HAP-1 (cell line): ENCODE data around the gene TNIK.

Experiments
- DNase-seq, 2 experiments: peaks; one replicate each; pipeline ENCODE4 v3.0.0-alpha.2; 2016 to 2020; ENCODE audit warnings: low spot score in 2 of 2
- H3K27me3 ChIP-seq: fragments of 250-450 bp; sonication (Bioruptor Pico); 2 replicates; pipeline ENCODE4 v1.5.1; 2020; ENCODE audit warnings: low read depth, mild to moderate bottlenecking, moderate library complexity
- H3K36me3 ChIP-seq: fragments of 250-450 bp; sonication (Bioruptor Pico); replicated peaks from 2 replicates; pipeline ENCODE4 v1.5.1; 2020; ENCODE audit warnings: mild to moderate bottlenecking
- H3K4me1 ChIP-seq: fragments of 250-450 bp; sonication (Bioruptor Pico); 2 replicates; pipeline ENCODE4 v1.5.1; 2020; ENCODE audit warnings: mild to moderate bottlenecking
- H3K4me3 ChIP-seq: fragments of 250-450 bp; sonication (Bioruptor Pico); 2 replicates; pipeline ENCODE4 v1.5.1; 2020; ENCODE audit warnings: mild to moderate bottlenecking, moderate library complexity
- H3K9me3 ChIP-seq: fragments of 250-450 bp; sonication (Bioruptor Pico); 2 replicates; pipeline ENCODE4 v1.5.1; 2020; ENCODE audit warnings: mild to moderate bottlenecking, moderate library complexity
- in situ Hi-C: fragments of 300-500 bp; cut with MboI; formaldehyde crosslinking; loops from 3 replicates; pipeline ENCODE4 v1.14.3; 2020; ENCODE audit warnings: low sequenced_read_pairs, inconsistent platforms, mixed read lengths

TNIK gene

DNA sequence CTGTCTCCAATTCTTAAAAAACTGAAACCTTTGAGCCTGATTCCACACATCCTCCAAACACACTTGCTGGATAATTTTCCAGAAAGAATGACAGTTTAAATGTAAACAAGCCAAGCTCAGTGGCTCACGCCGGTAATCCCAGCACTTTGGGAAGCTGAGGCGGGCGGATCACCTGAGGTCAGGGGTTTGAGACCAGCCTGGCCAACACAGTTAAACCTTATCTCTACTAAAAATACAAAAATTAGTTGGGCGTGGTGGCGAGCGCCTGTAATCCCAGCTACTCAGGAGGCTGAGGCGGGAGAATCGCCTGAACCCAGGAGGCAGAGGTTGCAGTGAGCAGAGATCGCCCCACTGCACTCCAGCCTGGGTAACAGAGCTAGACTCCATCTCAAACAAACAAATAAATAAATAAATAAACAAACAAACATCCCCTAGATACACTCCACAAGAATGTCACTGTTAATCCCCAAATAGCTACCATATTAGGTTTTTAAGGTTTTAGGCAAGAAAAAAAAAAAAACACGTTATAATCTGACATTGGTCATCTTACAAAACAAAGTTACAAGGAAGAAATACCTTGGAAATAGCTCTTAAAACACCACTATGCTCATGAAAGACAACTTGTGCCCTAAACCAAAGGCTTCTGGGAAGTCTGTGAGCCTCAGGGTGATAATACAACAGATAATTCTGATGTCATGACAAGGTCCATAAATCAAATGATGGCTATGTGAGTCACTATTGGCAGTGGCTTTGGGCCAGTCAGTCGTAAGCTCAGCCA, 13.2 kb downstream of the TNIK start:
- Histone ChIP-seq H3K27me3 (no peaks in the 10 kb centered on the region), H3K36me3 (no peaks in the 10 kb centered on the region; the same call in 1 of the 2 replicates), H3K9me3 (no peaks in the 10 kb centered on the region), H3K4me1 (peaks cover 8% of the 10 kb centered on the region), H3K4me3 (no peak overlapping the region)
- in situ Hi-C loops, result no loop called here
- no peak for DNase-seq

DNA sequence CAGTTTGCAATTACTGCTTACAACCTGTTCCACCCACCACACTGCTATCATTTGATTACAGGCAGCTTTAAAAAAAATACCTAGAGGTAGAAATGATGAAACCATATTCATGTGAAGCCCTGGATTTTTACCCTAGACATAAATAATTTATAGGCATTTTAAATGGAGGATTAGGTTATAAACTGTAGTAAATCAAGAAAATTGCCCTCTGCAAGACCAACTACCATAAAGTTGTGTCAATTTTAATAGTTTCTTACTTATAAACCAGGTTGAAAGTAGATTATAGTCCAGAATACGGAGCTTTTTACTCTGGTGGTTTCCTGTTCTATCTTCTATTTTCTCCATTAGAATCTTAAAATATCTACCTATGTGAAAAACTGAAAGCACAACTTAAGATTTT, 13.9 kb downstream of the TNIK start:
- no peaks in the 10 kb centered on the region for H3K27me3 ChIP-seq
- no peak for DNase-seq
- peaks cover 12% of the 10 kb centered on the region for H3K4me1 ChIP-seq
- in situ Hi-C loops, result no loop called here
- H3K9me3 ChIP-seq, result no peaks in the 10 kb centered on the region
- H3K36me3 ChIP-seq, result no peaks in the 10 kb centered on the region; the same call in 1 of the 2 replicates
- H3K4me3 ChIP-seq, result no peak overlapping the region

DNA sequence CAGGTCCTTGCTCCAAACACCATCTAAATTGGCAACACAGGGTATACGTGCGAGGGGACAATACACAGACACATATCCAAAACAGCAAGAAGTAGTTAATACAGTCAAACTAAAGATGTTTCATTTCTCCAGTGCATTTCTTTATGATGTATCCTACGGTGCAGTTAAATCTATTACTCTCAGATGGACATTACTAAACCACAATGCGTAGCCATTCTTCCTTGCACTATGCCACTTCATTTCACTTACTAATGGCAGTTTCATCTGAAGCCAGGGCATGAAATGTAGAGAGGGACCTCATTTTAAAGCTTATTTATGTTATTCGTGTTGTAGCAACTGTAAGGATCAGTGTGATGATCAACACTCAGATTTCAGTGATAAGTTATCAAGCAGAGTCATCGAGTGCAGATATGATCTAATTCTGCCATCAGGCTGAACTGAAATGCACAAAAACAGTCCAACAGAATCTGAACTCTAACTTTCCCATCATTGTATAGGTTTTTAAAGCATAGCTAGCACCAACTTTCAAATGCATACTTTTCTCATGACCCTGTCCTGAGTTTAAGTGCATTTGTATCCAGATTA, 14.5 kb downstream of the TNIK start:
- no peak for DNase-seq
- Histone ChIP-seq H3K9me3 (no peaks in the 10 kb centered on the region), H3K27me3 (no peaks in the 10 kb centered on the region), H3K36me3 (no peaks in the 10 kb centered on the region; the same call in 1 of the 2 replicates), H3K4me1 (peaks cover 12% of the 10 kb centered on the region), H3K4me3 (no peak overlapping the region)
- in situ Hi-C loops, result no loop called here

DNA sequence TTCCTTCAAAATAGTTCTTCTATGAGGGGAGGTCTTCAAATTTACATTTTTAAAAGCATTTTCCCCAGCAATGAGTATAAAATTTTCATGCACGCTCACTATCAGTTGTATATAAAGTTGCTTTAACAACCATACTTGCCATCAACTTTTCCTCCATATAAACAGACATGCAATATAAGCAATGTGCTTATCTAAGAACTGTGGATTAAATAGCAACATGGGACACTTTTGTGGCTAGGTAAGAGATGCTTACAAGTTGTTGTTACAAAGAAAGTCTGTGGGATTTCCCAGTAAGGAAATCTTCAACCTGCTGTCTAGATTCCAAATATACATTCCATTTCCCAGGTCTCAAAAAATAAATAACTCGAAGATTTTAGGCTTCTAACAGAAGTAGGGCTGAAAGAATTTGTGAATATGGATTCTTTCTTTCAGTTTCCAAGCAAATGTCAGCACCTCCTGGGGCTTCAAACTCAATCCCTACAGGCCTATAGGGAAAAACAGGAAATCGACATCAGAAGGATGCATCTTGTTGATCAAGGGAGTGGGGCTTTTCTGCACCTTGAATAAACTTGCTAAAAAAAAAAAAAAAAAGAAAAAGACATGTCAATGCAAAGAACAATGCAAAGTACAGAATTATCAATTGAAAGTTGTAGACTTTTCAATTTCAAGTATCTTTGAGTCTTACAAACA, 16.1 kb downstream of the TNIK start:
- Histone ChIP-seq H3K36me3 (no peaks in the 10 kb centered on the region; the same call in 1 of the 2 replicates), H3K27me3 (no peaks in the 10 kb centered on the region), H3K9me3 (no peaks in the 10 kb centered on the region), H3K4me3 (no peak overlapping the region), H3K4me1 (peaks cover 12% of the 10 kb centered on the region)
- DNase-seq, result no peak
- in situ Hi-C loops, result no loop called here

DNA sequence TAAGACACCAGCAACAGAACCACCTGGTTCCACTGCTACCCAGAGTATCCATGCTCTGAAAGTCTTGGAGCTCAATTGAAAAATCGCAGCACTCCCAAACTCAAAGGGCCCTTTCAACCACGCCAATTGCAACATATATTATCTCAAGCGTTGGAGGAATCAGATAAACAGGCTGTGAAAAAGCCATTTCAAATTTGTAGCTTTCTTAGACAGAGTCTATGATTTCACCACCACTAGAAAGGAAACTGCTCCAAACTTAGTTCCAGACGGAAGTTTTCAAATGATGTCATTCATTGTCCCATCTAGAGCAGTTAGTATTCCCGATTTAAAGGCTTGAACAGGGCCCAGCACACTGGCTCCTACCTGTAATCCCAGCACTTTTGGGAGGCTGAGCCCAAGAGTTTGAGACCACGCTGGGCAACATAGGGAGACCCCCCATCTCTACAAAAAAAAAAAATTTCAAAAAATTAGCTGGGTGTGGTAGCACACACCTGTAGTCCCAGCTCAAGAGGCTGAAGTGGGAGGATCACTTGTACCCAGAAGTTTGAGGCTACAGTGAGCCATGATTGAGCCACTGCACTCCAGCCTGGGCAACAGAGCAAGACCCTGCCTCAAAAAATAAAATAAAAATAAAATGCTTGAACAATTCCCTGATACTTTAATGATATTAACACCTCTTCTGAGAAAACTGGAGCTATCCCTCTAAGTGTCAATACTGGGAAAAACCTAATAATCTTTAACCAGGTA, 16.8 kb downstream of the TNIK start:
- in situ Hi-C loops, result no loop called here
- Histone ChIP-seq H3K9me3 (no peaks in the 10 kb centered on the region), H3K4me3 (no peak overlapping the region), H3K4me1 (peaks cover 12% of the 10 kb centered on the region), H3K36me3 (no peaks in the 10 kb centered on the region; the same call in 1 of the 2 replicates), H3K27me3 (no peaks in the 10 kb centered on the region)
- DNase-seq, result no peak

DNA sequence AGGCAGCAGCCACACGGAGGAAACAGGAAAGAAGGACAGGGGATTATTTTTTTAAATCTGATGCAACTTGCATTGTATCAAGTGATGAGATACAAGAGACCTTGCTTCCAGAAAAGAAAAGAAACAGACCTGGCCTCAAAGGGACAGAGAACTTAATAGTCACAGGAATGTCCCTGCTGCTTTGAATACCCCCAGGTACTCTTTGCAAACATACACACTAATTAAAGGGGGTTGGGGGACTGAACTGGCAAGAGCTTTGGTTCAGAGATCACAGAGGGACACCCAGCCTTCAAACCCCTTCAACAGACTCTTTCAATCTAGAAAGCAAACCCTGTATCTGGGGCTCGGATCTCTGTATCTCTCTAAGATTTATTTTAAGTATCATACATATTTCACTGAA, 18.0 kb downstream of the TNIK start:
- in situ Hi-C loops, result no loop called here
- no peaks in the 10 kb centered on the region for H3K36me3 ChIP-seq
- peaks cover 12% of the 10 kb centered on the region for H3K4me1 ChIP-seq
- no peak overlapping the region for H3K4me3 ChIP-seq
- no peak for DNase-seq
- H3K9me3 ChIP-seq, result no peaks in the 10 kb centered on the region
- no peaks in the 10 kb centered on the region for H3K27me3 ChIP-seq

DNA sequence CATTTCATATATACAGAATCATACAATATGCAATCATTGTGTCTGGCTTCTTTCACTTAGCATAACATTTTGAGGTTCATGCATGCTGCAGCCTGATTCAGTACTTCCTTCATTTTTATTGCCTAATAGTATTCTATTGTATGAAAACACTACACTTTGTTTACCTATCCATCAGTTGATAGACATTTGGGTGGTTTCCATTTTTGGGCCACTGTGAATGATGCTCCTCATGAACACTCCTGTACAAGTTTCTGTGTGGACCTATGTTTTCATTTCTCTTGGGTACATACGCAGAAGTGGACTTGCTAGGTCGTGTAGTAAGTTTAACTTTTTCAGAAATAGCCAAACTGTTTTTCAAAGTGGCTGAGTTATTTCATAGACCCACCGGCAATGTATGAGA, 18.8 kb downstream of the TNIK start:
- Histone ChIP-seq H3K36me3 (no peaks in the 10 kb centered on the region), H3K27me3 (no peaks in the 10 kb centered on the region), H3K4me3 (no peak overlapping the region), H3K4me1 (peaks cover 12% of the 10 kb centered on the region), H3K9me3 (no peaks in the 10 kb centered on the region)
- DNase-seq, result no peak
- in situ Hi-C loops, result no loop called here

DNA sequence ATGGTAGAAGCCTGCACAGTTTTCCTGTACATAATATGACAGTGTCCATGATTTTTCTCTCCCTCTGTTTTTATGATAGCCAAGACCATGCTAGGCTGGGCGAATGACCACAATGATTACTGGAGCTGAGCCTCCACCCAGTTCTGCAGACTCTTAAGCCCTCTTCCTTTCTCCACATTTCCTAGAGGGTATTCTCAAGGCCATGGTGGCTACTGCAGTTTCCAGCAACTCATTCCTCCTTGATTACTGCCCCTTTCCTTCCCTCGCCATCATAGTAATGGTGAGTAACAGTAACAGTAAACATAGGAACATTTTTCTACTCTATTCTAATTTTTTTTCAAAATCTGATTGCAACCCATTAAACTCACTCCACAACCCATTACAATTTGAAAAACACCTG, 20.2 kb downstream of the TNIK start:
- no peaks in the 10 kb centered on the region for H3K36me3 ChIP-seq
- no peak overlapping the region for H3K4me3 ChIP-seq
- peaks cover 12% of the 10 kb centered on the region for H3K4me1 ChIP-seq
- no peaks in the 10 kb centered on the region for H3K9me3 ChIP-seq
- DNase-seq, result no peak
- in situ Hi-C loops, result no loop called here
- H3K27me3 ChIP-seq, result no peaks in the 10 kb centered on the region

DNA sequence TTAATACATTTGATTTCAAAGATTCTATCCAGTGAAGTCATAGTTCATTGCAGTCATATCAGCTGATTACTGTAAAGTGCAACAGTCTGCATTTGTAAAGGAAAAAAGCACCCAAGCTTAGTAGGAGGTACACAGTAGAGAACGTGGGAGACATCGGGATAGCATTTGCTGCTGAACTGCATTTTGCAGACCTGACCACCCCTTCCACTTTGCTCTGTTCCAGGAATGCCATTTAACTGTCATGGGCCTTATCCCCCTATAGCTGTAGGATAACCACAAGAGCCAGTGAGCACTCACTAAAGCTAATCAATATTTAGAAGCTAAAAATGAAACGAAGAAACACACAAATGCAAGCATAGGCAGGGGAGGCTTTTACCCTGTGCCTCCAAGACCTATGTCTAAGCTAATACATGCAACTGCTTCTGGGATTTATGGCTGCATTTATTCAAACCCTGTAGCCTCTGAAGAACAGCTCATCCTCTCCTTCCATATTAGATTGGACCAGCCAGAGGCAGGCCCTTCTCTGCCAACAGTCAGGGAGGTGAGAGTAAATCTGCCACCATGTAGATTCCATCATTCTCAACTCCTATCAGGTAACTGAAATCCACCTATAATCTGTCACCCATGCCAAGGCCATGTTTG, 23.0 kb downstream of the TNIK start:
- no peak overlapping the region for H3K4me3 ChIP-seq
- DNase-seq, result no peak
- H3K4me1 ChIP-seq, result peaks cover 6% of the 10 kb centered on the region
- no peaks in the 10 kb centered on the region for H3K9me3 ChIP-seq
- no peaks in the 10 kb centered on the region for H3K27me3 ChIP-seq
- H3K36me3 ChIP-seq, result no peaks in the 10 kb centered on the region
- in situ Hi-C loops, result no loop called here

DNA sequence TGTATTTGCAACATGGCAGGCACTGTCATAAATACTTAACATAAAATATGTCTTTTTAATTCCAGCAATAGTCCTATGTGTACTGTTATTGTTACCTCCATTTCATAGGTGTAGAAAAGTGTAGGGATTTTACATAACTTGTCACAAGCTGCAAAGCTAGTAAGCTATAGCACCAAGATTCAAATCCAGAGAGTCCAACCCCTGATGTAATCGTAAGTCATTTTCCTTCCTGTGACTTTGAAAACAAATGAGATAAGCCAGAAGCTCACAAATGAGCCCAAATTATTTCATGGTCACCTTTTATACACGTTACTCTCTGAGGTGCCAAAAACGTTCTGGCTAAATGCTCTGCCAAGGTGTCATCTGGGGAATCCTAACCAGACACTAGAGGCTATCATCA, 23.8 kb downstream of the TNIK start:
- no peak overlapping the region for H3K4me3 ChIP-seq
- no peaks in the 10 kb centered on the region for H3K9me3 ChIP-seq
- no peaks in the 10 kb centered on the region for H3K27me3 ChIP-seq
- no peaks in the 10 kb centered on the region for H3K36me3 ChIP-seq
- in situ Hi-C loops, result no loop called here
- DNase-seq, result no peak
- H3K4me1 ChIP-seq, result no peaks in the 10 kb centered on the region; the same call in 1 of the 2 replicates

DNA sequence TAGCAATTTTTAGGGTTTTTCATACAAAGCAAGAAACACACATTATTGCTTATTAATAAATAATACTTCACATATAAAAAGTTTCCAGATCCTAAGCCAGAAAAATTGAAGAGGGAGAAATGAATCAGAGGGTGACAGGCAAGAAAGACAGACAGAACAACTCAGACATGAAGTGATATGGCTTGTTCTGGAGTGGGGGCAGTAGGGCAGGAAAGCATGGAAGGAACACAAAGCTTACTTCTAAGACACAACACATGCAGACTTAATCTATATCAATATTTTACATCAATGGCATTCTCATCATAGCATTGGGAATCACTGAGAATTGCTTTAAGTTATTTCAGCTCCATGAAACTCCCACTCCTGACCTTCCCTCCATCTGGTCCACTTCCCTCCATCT, 24.4 kb downstream of the TNIK start:
- Histone ChIP-seq H3K36me3 (no peaks in the 10 kb centered on the region), H3K27me3 (no peaks in the 10 kb centered on the region), H3K4me1 (no peaks in the 10 kb centered on the region), H3K4me3 (no peak overlapping the region), H3K9me3 (no peaks in the 10 kb centered on the region)
- in situ Hi-C loops, result no loop called here
- no peak for DNase-seq

DNA sequence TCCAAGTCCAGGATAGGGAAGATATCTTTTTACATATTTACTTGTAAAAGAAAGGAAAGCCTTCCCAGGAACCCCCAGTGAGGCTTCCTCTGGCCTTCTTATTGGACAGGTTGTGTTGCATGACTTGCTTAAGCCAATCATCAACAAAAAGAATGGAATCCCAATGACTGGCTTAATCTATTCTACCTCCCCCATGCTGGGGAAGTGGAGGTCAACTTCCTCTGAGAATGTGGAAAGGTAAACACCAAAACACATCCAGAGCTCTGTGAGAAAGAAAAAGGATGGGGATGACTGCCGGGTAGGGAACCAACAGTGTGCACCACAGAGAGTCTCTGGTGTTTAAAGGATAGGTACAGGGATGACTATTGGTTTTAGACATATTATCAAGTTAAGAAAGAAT, 25.1 kb downstream of the TNIK start:
- Histone ChIP-seq H3K36me3 (no peaks in the 10 kb centered on the region), H3K4me1 (no peaks in the 10 kb centered on the region), H3K4me3 (no peak overlapping the region), H3K27me3 (no peaks in the 10 kb centered on the region), H3K9me3 (no peaks in the 10 kb centered on the region)
- no peak for DNase-seq
- in situ Hi-C loops, result no loop called here

DNA sequence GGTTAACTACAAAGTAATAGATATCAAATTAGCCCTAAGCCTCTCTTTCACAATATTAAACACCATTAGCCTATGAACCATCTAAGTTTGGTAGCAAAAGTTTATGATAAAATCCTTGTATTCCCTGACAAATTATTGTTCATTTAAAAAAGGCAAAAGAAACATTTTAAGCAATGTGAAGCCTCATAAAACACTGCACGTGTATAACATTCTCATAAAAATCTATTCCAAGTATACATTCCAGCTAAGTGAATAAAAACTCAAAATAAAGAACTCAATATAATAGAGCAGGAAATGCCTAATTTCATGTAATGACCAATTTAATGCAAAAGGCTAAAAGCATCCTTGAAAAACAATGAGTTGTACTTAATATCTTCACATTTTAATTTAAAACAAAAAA, 27.7 kb downstream of the TNIK start:
- no peaks in the 10 kb centered on the region for H3K9me3 ChIP-seq
- H3K4me3 ChIP-seq, result no peak overlapping the region
- DNase-seq, result no peak
- H3K27me3 ChIP-seq, result no peaks in the 10 kb centered on the region
- peaks cover 6% of the 10 kb centered on the region for H3K4me1 ChIP-seq
- in situ Hi-C loops, result no loop called here
- H3K36me3 ChIP-seq, result no peaks in the 10 kb centered on the region
